ENCODE results near the gene FLOT1. TPM values are rescaled to one million over a fixed set of nuclear protein-coding genes. Genes with fewer than 3 reads are reported as not detected.

Gene FLOT1
- total RNA-seq, 1 donor from 2014 or later, result 77.6 TPM

- no peak overlapping the region for H3K27ac Mint-ChIP-seq (ENCODE audit: unreplicated experiment)
Measured at GRCh38 chr6:30732237-30732943, 10.1 kb downstream of the FLOT1 start.

GRCh38 chr6:30730601-30731435 lies 11.7 kb downstream of the FLOT1 start:
- Mint-ChIP-seq H3K27ac (ENCODE audit: unreplicated experiment) (peak overlapping the region; percentile 41), H3K27me3 (ENCODE audit: low read depth, unreplicated experiment) (no peaks in the 10 kb centered on the region), H3K36me3 (ENCODE audit: low read depth, unreplicated experiment) (peaks cover 14% of the 10 kb centered on the region), H3K4me3 (ENCODE audit: unreplicated experiment) (no peak overlapping the region), H3K4me1 (ENCODE audit: low read depth, unreplicated experiment) (peaks cover under 1% of the 10 kb centered on the region), H3K9me3 (ENCODE audit: unreplicated experiment) (no peaks in the 10 kb centered on the region)
- peak; percentile 25 for TF ChIP-seq CTCF (IDR thresholded peaks at IDR 0.05; ENCODE audit: insufficient read depth, low read depth, low read length)
- no peak for TF ChIP-seq EZH2 (IDR thresholded peaks at IDR 0.05; ENCODE audit: insufficient read depth, low read length)
- H3K9me3 ChIP-seq (ENCODE audit: insufficient read depth, low read depth, low read length), result no peaks in the 10 kb centered on the region
- H4K20me1 ChIP-seq (ENCODE audit: insufficient read depth, low read length), result peaks cover 21% of the 10 kb centered on the region
- peaks cover 5% of the 10 kb centered on the region for H3K4me1 ChIP-seq (ENCODE audit: insufficient read depth, low read length)
- FAIRE-seq (no peak), DNase-seq (ENCODE audit: low read depth) (no peak)
- H3K27ac ChIP-seq (ENCODE audit: low read depth, low read length), result no peak overlapping the region
- H3K27me3 ChIP-seq (ENCODE audit: insufficient read depth, low read length), result no peaks in the 10 kb centered on the region
- no peak overlapping the region for H2AFZ ChIP-seq (ENCODE audit: low read depth, low read length)
- H3K4me3 ChIP-seq (ENCODE audit: insufficient read depth, low read depth, low read length), result no peak overlapping the region
- H3K36me3 ChIP-seq (ENCODE audit: insufficient read depth, low read length), result peaks cover 12% of the 10 kb centered on the region
- no peak overlapping the region for H3K9ac ChIP-seq (ENCODE audit: low read length)
- H3K4me2 ChIP-seq (ENCODE audit: low read length), result no peak overlapping the region
- H3K79me2 ChIP-seq (ENCODE audit: insufficient read depth, low read length), result peaks cover under 1% of the 10 kb centered on the region

More at GRCh38 chr6:30732237-30732943, 10.1 kb downstream of the FLOT1 start:
- FAIRE-seq (no peak), DNase-seq (ENCODE audit: low read depth) (no peak)
- H3K4me3 Mint-ChIP-seq (ENCODE audit: unreplicated experiment), result no peak overlapping the region
- Histone ChIP-seq H2AFZ (ENCODE audit: low read depth, low read length) (no peak overlapping the region), H3K9me3 (ENCODE audit: insufficient read depth, low read depth, low read length) (no peaks in the 10 kb centered on the region), H4K20me1 (ENCODE audit: insufficient read depth, low read length) (peaks cover 10% of the 10 kb centered on the region), H3K4me1 (ENCODE audit: insufficient read depth, low read length) (peaks cover 5% of the 10 kb centered on the region), H3K27me3 (ENCODE audit: insufficient read depth, low read length) (no peaks in the 10 kb centered on the region), H3K4me2 (ENCODE audit: low read length) (no peak overlapping the region), H3K79me2 (ENCODE audit: insufficient read depth, low read length) (peaks cover 4% of the 10 kb centered on the region), H3K27ac (ENCODE audit: low read depth, low read length) (no peak overlapping the region), H3K9ac (ENCODE audit: low read length) (no peak overlapping the region), H3K36me3 (ENCODE audit: insufficient read depth, low read length) (peaks cover 12% of the 10 kb centered on the region), H3K4me3 (ENCODE audit: insufficient read depth, low read depth, low read length) (no peak overlapping the region)
- TF ChIP-seq CTCF (IDR thresholded peaks at IDR 0.05; ENCODE audit: insufficient read depth, low read depth, low read length) (no peak), EZH2 (IDR thresholded peaks at IDR 0.05; ENCODE audit: insufficient read depth, low read length) (no peak)
- H3K9me3 Mint-ChIP-seq (ENCODE audit: unreplicated experiment), result no peaks in the 10 kb centered on the region
- peaks cover 20% of the 10 kb centered on the region for H3K36me3 Mint-ChIP-seq (ENCODE audit: low read depth, unreplicated experiment)
- no peaks in the 10 kb centered on the region for H3K27me3 Mint-ChIP-seq (ENCODE audit: low read depth, unreplicated experiment)
- peaks cover 2% of the 10 kb centered on the region for H3K4me1 Mint-ChIP-seq (ENCODE audit: low read depth, unreplicated experiment)
